HepG2 (cell line): ENCODE data around the gene SPATA33. TPM values are rescaled to one million over a fixed set of nuclear protein-coding genes. Genes with fewer than 3 reads are reported as not detected.

Experiments
- ATAC-seq: fragments of 200-7000 bp; cut with Tn5 transposase; 3 replicates; pipeline ENCODE4 v1.9.1; 2020; ENCODE audit warnings: mild to moderate bottlenecking, moderate library complexity
- BruUV-seq: library from RNA; stranded (reverse); fragments of 400-500 nt; replicated peaks from 2 replicates; lab custom pipeline; 2021; lab: Mats Ljungman, UMichigan
- CTCF ChIA-PET: fragments of 300-600 bp; formaldehyde crosslinking; extraction: SDS; loops from one replicate; lab custom pipeline; 2021; ENCODE audit warnings: low total read pairs, inconsistent platforms, low intra/inter-chr PET ratio; lab: Yijun Ruan, JAX
- POLR2A ChIA-PET: fragments of 350-600 bp; sonication (Branson Sonifier 250); formaldehyde crosslinking; loops from one replicate; lab custom pipeline; 2020; ENCODE audit warnings: antibody characterized with exemption, inconsistent platforms; lab: Yijun Ruan, JAX
- DNase-seq: peaks from one replicate; pipeline ENCODE4 v3.0.0-alpha.2; 2015; ENCODE audit warnings: low spot score
- FAIRE-seq: peaks from 3 replicates; lab custom pipeline; 2011; peaks lifted over from hg19 to GRCh38; lab: Jason Lieb, UNC
- H2AFZ ChIP-seq: one replicate; pipeline ENCODE4 v1.6.1; 2011; ENCODE audit warnings: low read length, inconsistent platforms
- H3K27ac ChIP-seq: fragments of 300-600 bp; 3 replicates; pipeline ENCODE4 v1.8.0; 2011; ENCODE audit warnings: mixed run types, mild to moderate bottlenecking, mixed read lengths, low read length, inconsistent platforms; ENCODE audit not compliant: insufficient read depth; ENCODE audit errors: extremely low read length
- H3K27me3 ChIP-seq, 2 experiments: fragments of 200-600 bp in 1 of 2; 2 replicates in 1 of 2; 3 replicates in 1 of 2; pipeline versions ENCODE4 v1.6.0 to v1.8.0; 2011; ENCODE audit warnings: low read length in 2 of 2, mild to moderate bottlenecking in 2 of 2, moderate library complexity in 2 of 2, inconsistent platforms in 1 of 2; ENCODE audit not compliant: insufficient read depth in 2 of 2, control insufficient read depth in 1 of 2
- H3K36me3 ChIP-seq, 2 experiments: fragments of 200-600 bp in 1 of 2; replicated peaks in 1 of 2; 2 replicates in 1 of 2; 3 replicates in 1 of 2; pipeline versions ENCODE4 v1.5.1 to v1.8.0; 2011; ENCODE audit warnings: low read length in 2 of 2, inconsistent platforms in 1 of 2; ENCODE audit not compliant: insufficient read depth in 2 of 2, control insufficient read depth in 1 of 2
- H3K4me1 ChIP-seq: 2 replicates; pipeline ENCODE4 v1.5.1; 2012; ENCODE audit warnings: low read length, inconsistent platforms; ENCODE audit not compliant: insufficient read depth
- H3K4me2 ChIP-seq: 2 replicates; pipeline ENCODE4 v1.6.0; 2011; ENCODE audit warnings: low read depth, low read length, inconsistent platforms
- H3K4me3 ChIP-seq, 3 experiments: fragments of 200-600 bp in 1 of 3; sonication (generic), shearing (Covaris generic) in 1 of 3; replicated peaks in 1 of 3; 2 replicates each; pipeline ENCODE4 v1.5.1; 2011 to 2016; ENCODE audit warnings: low read length in 3 of 3, inconsistent platforms in 2 of 3, low read depth in 2 of 3, mild to moderate bottlenecking in 2 of 3, control low read depth in 1 of 3, mixed read lengths in 1 of 3; ENCODE audit not compliant: insufficient read depth in 1 of 3
- H3K79me2 ChIP-seq: one replicate; pipeline ENCODE4 v1.6.1; 2011; ENCODE audit warnings: low read length, inconsistent platforms; ENCODE audit not compliant: insufficient read depth
- H3K9ac ChIP-seq: 2 replicates; pipeline ENCODE4 v1.6.0; 2011; ENCODE audit warnings: mild to moderate bottlenecking, low read depth, low read length, inconsistent platforms; ENCODE audit not compliant: insufficient read depth
- H3K9me3 ChIP-seq: 2 replicates; pipeline ENCODE4 v1.5.1; 2012; ENCODE audit warnings: mild to moderate bottlenecking, low read length
- H4K20me1 ChIP-seq: 2 replicates; pipeline ENCODE4 v1.6.0; 2011; ENCODE audit warnings: inconsistent platforms, mild to moderate bottlenecking, low read length, moderate library complexity; ENCODE audit not compliant: insufficient read depth
- DNMT3B ChIP-seq: conservative IDR thresholded peaks from 2 replicates; pipeline ENCODE4 v1.6.1; 2016; ENCODE audit warnings: missing biosample characterization, control low read depth
- DPF2 ChIP-seq: sonication (generic); formaldehyde crosslinking; IDR thresholded peaks from 2 replicates; pipeline ENCODE4 v1.4.0; 2020; ENCODE audit warnings: mild to moderate bottlenecking, low read depth, missing genetic modification reagents, borderline replicate concordance
- HOXD1 ChIP-seq: sonication (generic); formaldehyde crosslinking; IDR thresholded peaks from 2 replicates; pipeline ENCODE4 v1.5.0; 2020; ENCODE audit warnings: missing genetic modification reagents
- IRF1 ChIP-seq: sonication (generic); formaldehyde crosslinking; IDR thresholded peaks from 2 replicates; pipeline ENCODE4 v1.4.0; 2020; ENCODE audit warnings: low read depth, mild to moderate bottlenecking, missing genetic modification reagents
- MZF1 ChIP-seq: sonication (generic); formaldehyde crosslinking; IDR thresholded peaks from 2 replicates; pipeline ENCODE4 v1.8.1; 2023; ENCODE audit warnings: mild to moderate bottlenecking, missing genetic modification reagents, borderline replicate concordance
- NONO ChIP-seq, 2 experiments: fragments of 450-650 bp in 1 of 2; sonication (generic) in 1 of 2; formaldehyde crosslinking in 1 of 2; IDR thresholded peaks in 1 of 2; conservative IDR thresholded peaks in 1 of 2; 2 replicates each; pipeline versions ENCODE4 v1.6.1 to v1.8.0; 2017 to 2022; ENCODE audit warnings: mild to moderate bottlenecking in 1 of 2, missing genetic modification reagents in 1 of 2, moderate library complexity in 1 of 2
- NR1H2 ChIP-seq: sonication (generic); formaldehyde crosslinking; IDR thresholded peaks from 2 replicates; pipeline ENCODE4 v1.8.1; 2022; ENCODE audit warnings: low read depth, missing genetic modification reagents, borderline replicate concordance
- SALL2 ChIP-seq: sonication (generic); formaldehyde crosslinking; IDR thresholded peaks from 2 replicates; pipeline ENCODE4 v1.8.1; 2023; ENCODE audit warnings: mild to moderate bottlenecking, missing genetic modification reagents, inconsistent platforms
- SCMH1 ChIP-seq: sonication (generic); formaldehyde crosslinking; IDR thresholded peaks from 2 replicates; pipeline ENCODE4 v1.9.0; 2021; ENCODE audit warnings: missing genetic modification reagents, mild to moderate bottlenecking, borderline replicate concordance
- SRF ChIP-seq: IDR thresholded peaks from 2 replicates; pipeline ENCODE4 v1.6.1; 2011; ENCODE audit warnings: mild to moderate bottlenecking, low read depth, low read length, moderate library complexity
- TOE1 ChIP-seq: sonication (generic); formaldehyde crosslinking; IDR thresholded peaks from 2 replicates; pipeline ENCODE4 v1.4.0; 2020; ENCODE audit warnings: mild to moderate bottlenecking, missing genetic modification reagents
- TRIM22 ChIP-seq: fragments of 450-650 bp; IDR thresholded peaks from 2 replicates; pipeline ENCODE4 v1.6.1; 2017
- ZBTB3 ChIP-seq: sonication (generic); formaldehyde crosslinking; IDR thresholded peaks from 2 replicates; pipeline ENCODE4 v1.4.0; 2020; ENCODE audit warnings: low read depth, mild to moderate bottlenecking, moderate library complexity, missing genetic modification reagents, borderline replicate concordance
- ZFP82 ChIP-seq: sonication (generic); formaldehyde crosslinking; IDR thresholded peaks from 2 replicates; pipeline ENCODE4 v1.5.1; 2020; ENCODE audit warnings: mild to moderate bottlenecking, missing genetic modification reagents, borderline replicate concordance
- ZNF180 ChIP-seq: sonication (generic); formaldehyde crosslinking; IDR thresholded peaks from 2 replicates; pipeline ENCODE4 v1.4.0; 2020; ENCODE audit warnings: low read depth, missing genetic modification reagents, borderline replicate concordance
- ZNF235 ChIP-seq: sonication (generic); formaldehyde crosslinking; IDR thresholded peaks from 2 replicates; pipeline ENCODE4 v1.8.1; 2023; ENCODE audit warnings: mild to moderate bottlenecking, missing genetic modification reagents, borderline replicate concordance
- ZNF441 ChIP-seq: sonication (generic); formaldehyde crosslinking; IDR thresholded peaks from 2 replicates; pipeline ENCODE4 v1.7.0; 2021; ENCODE audit warnings: missing genetic modification reagents, borderline replicate concordance
- ZNF619 ChIP-seq: sonication (generic); formaldehyde crosslinking; IDR thresholded peaks from 2 replicates; pipeline ENCODE4 v1.4.0; 2020; ENCODE audit warnings: mild to moderate bottlenecking, missing genetic modification reagents
- ZNF83 ChIP-seq: sonication (generic); formaldehyde crosslinking; IDR thresholded peaks from 2 replicates; pipeline ENCODE4 v1.4.0; 2020; ENCODE audit warnings: missing genetic modification reagents, mild to moderate bottlenecking, borderline replicate concordance
- ZSCAN31 ChIP-seq: sonication (generic); formaldehyde crosslinking; IDR thresholded peaks from 2 replicates; pipeline ENCODE4 v1.5.0; 2020; ENCODE audit warnings: low read depth, mild to moderate bottlenecking, missing genetic modification reagents
- ZUFSP ChIP-seq: sonication (generic); formaldehyde crosslinking; IDR thresholded peaks from 2 replicates; pipeline ENCODE4 v1.9.0; 2021; ENCODE audit warnings: missing genetic modification reagents, mild to moderate bottlenecking, borderline replicate concordance
- WGBS: methylation state at CpG from one replicate; pipeline ENCODE4 v1.1.6; 2017; ENCODE audit warnings: low lambda C conversion rate; 5-methylcytosine and 5-hydroxymethylcytosine counted together
- in situ Hi-C: cut with HindIII; loops from 2 replicates; pipeline ENCODE4 v1.10.0; 2017; ENCODE audit warnings: low pct_unique_long_range_greater_than_20kb; ENCODE audit not compliant: extremely low pct_ligation_motif_present
- intact Hi-C: fragments of 100-400 bp; cut with micrococcal nuclease; formaldehyde crosslinking; loops from one replicate; pipeline ENCODE4 v1.10.0; 2022; ENCODE audit not compliant: unreplicated experiment
- polyA plus RNA-seq, 8 experiments: library from polyadenylated mRNA; depleted of rRNA in 3 of 8; stranded (reverse) in 7 of 8; unstranded in 1 of 8; fragments of >200 nt; fragmentation: Illumina TruSeq in 4 of 8; extraction: Trizol in 4 of 8; gene quantifications; 2 replicates each; pipeline versions ENCODE4 v1.2.1 to v1.2.3, GENCODE V29; 2011 to 2016; ENCODE audit warnings: low read depth in 4 of 8, missing spikeins in 1 of 8, mixed read lengths in 1 of 8; ENCODE audit not compliant: insufficient read depth in 1 of 8
- total RNA-seq, 5 experiments: library from RNA; depleted of rRNA; stranded (reverse); fragments of >200 nt; fragmentation: Illumina TruSeq; extraction: Trizol; gene quantifications; 2 replicates each; pipeline ENCODE4 v1.2.3, GENCODE V29; 2016; ENCODE audit warnings: low read depth in 1 of 5

The SPATA33 gene
- total and polyA plus RNA-seq, 2 of the 13 experiments (the other 11 are each of a cell fraction or from before 2014, with no cell fraction given) = 5.7 to 11.0 TPM

GRCh38 chr16:89686520-89687091 lies 29.0 kb downstream of the SPATA33 start, which contains the start of gene CDK10:
TSS of gene CDK10 (plus strand) at chr16:89686689. CDS start at chr16:89686711, 22 bp downstream.
- ATAC-seq (no peak), DNase-seq (no peak), FAIRE-seq (no peak)
- WGBS = 98% methylated on average over 40 of the region's 67 CpGs
- peaks cover 62% of the 10 kb centered on the region for H3K4me1 ChIP-seq
- no peak within 1 kb of the TSS for H2AFZ ChIP-seq
- in situ Hi-C loops = no loop called here
- H3K9ac ChIP-seq = peak within 1 kb of the TSS; percentile 71
- no peaks in the 10 kb centered on the region for H3K36me3 ChIP-seq
- no peaks in the 10 kb centered on the region for H4K20me1 ChIP-seq
- no peaks in the 10 kb centered on the region for H3K27me3 ChIP-seq
- H3K79me2 ChIP-seq = no peaks in the 10 kb centered on the region
- peaks cover 15% of the 10 kb centered on the region for H3K9me3 ChIP-seq
- ChIA-PET POLR2A (interaction anchor here (0.7 to 2.7 kb wide), 7 partner anchors 9 to 137 kb away, joined by 3 to 32 read pairs (median 4); partner anchors contain the start of genes CHMP1A and SPATA33), CTCF (interaction anchor here (1.3 kb wide), 1 partner anchor 14 kb away, joined by 3 read pairs; no protein-coding TSS in a partner anchor)
- H3K4me2 ChIP-seq = peak within 1 kb of the TSS; percentile 83
- intact Hi-C loops = loop anchor here (2.0 kb wide), 2 partner anchors 14 to 16 kb away; partner anchors contain the start of gene SPATA2L
- TSS peak; percentile 50 for BruUV-seq
- peak within 1 kb of the TSS; percentile 22 to 50 (median 35); a peak in 5 of 6 replicates for H3K4me3 ChIP-seq
- peak within 1 kb of the TSS; percentile 89 for H3K27ac ChIP-seq
- TF ChIP-seq DPF2 (CRISPR knock-in tag) (no peak), ZNF83 (no peak), TOE1 (no peak), NR1H2 (CRISPR knock-in tag) (no peak), ZNF180 (no peak), SCMH1 (CRISPR knock-in tag) (no peak), MZF1 (CRISPR knock-in tag) (no peak), ZNF441 (CRISPR knock-in tag) (no peak), ZNF619 (no peak), SRF (no peak), DNMT3B (CRISPR knock-in tag) (no peak), ZNF235 (CRISPR knock-in tag) (0 out of 2 replicates have a peak, but pooled peaks have one; percentile 38), ZFP82 (CRISPR knock-in tag) (no peak), SALL2 (no peak), ZBTB3 (CRISPR knock-in tag) (no peak), ZSCAN31 (no peak), IRF1 (no peak), NONO (IDR thresholded peaks at IDR 0.05) (no peak), NONO (CRISPR knock-in tag; conservative IDR thresholded peaks at IDR 0.05) (no peak), TRIM22 (no peak), ZUFSP (CRISPR knock-in tag) (no peak), HOXD1 (CRISPR knock-in tag) (0 out of 2 replicates have a peak, but pooled peaks have one; percentile 34)
